Small intestine (tissue), 7 donors: Measurements from ENCODE around the gene ACADS. TPM values are rescaled to one million over a fixed set of nuclear protein-coding genes. Genes with fewer than 3 reads are reported as not detected.

Experiments
- DNase-seq, 2 donors: peaks; one replicate each; pipeline versions ENCODE4 v3.0.0 to v3.0.0-alpha.2; 2013
- FAIRE-seq: peaks from 2 replicates; lab custom pipeline; 2012; peaks lifted over from hg19 to GRCh38; lab: Jason Lieb, UNC
- H3K27ac ChIP-seq, 3 donors: one replicate each; pipeline ENCODE4 v1.5.1; 2013; ENCODE audit warnings: low read length in 2 of 3, mild to moderate bottlenecking in 2 of 3, control low read depth in 1 of 3, inconsistent platforms in 1 of 3, low read depth in 1 of 3, moderate library complexity in 1 of 3
- H3K27me3 ChIP-seq, 3 donors: one replicate each; pipeline ENCODE4 v1.6.1; 2013; ENCODE audit warnings: low read length in 3 of 3, inconsistent platforms in 1 of 3; ENCODE audit not compliant: control insufficient read depth in 3 of 3, insufficient read depth in 3 of 3
- H3K36me3 ChIP-seq, 3 donors: one replicate each; pipeline ENCODE4 v1.6.1; 2013; ENCODE audit warnings: low read length in 3 of 3, inconsistent platforms in 1 of 3, low read depth in 1 of 3, mild to moderate bottlenecking in 1 of 3, moderate library complexity in 1 of 3; ENCODE audit not compliant: control insufficient read depth in 3 of 3, insufficient read depth in 2 of 3
- H3K4me1 ChIP-seq, 3 donors: one replicate each; pipeline ENCODE4 v1.6.1; 2013; ENCODE audit warnings: low read length in 2 of 3, inconsistent platforms in 1 of 3, low read depth in 1 of 3, mild to moderate bottlenecking in 1 of 3, moderate library complexity in 1 of 3; ENCODE audit not compliant: control insufficient read depth in 3 of 3, insufficient read depth in 2 of 3
- H3K4me3 ChIP-seq, 3 donors: one replicate each; pipeline ENCODE4 v1.5.1; 2013; ENCODE audit warnings: low read length in 3 of 3, control low read depth in 1 of 3, inconsistent platforms in 1 of 3, low read depth in 1 of 3, mild to moderate bottlenecking in 1 of 3, moderate library complexity in 1 of 3
- H3K9me3 ChIP-seq, 2 donors: one replicate each; pipeline ENCODE4 v1.6.1; 2013; ENCODE audit warnings: low read depth in 1 of 2, low read length in 1 of 2; ENCODE audit not compliant: control insufficient read depth in 2 of 2, insufficient read depth in 1 of 2
- WGBS, 3 donors: extraction: QIAGEN DNeasy Blood & Tissue Kit; methylation state at CpG; one replicate each; pipeline ENCODE4 v1.1.7; 2013; 5-methylcytosine and 5-hydroxymethylcytosine counted together
- polyA plus RNA-seq, 4 donors: library from polyadenylated mRNA; stranded (reverse) in 3 of 4; unstranded in 1 of 4; fragments of 200-250 nt in 3 of 4; fragments of 120-200 nt in 1 of 4; gene quantifications; one replicate each; pipeline versions ENCODE4 v1.2.1 to v1.2.3, GENCODE V29; 2013
- donor health status: healthy with polysubstance abuse.
- donor health status: control.
- donor health status: control.
- donor health status: Bipolar disorder and iron deficiency.
- donor health status: healthy.

The ACADS gene
- polyA plus RNA-seq, 4 donors = 65.3 to 359 (median 185) TPM

- FAIRE-seq = no peak
- 48 to 78% (median 52%) methylated on average over 31 to 33 of the region's 33 CpGs for WGBS, 3 donors
- peak in 1 of 2 donors; percentile 45 for DNase-seq
- no peak overlapping the region for H3K4me3 ChIP-seq
- H3K27ac ChIP-seq = no peak overlapping the region
- no peaks in the 10 kb centered on the region for H3K9me3 ChIP-seq
- H3K27me3 ChIP-seq = no peaks in the 10 kb centered on the region
- H3K4me1 ChIP-seq = peaks cover 0 to 3% (median 0%) of the 10 kb centered on the region in 3 donors
- peaks cover 12 to 52% (median 22%) of the 10 kb centered on the region in 3 donors for H3K36me3 ChIP-seq
These were observed 16.1 kb downstream of the ACADS start for GRCh38 chr12:120741476-120742421.

DNA sequence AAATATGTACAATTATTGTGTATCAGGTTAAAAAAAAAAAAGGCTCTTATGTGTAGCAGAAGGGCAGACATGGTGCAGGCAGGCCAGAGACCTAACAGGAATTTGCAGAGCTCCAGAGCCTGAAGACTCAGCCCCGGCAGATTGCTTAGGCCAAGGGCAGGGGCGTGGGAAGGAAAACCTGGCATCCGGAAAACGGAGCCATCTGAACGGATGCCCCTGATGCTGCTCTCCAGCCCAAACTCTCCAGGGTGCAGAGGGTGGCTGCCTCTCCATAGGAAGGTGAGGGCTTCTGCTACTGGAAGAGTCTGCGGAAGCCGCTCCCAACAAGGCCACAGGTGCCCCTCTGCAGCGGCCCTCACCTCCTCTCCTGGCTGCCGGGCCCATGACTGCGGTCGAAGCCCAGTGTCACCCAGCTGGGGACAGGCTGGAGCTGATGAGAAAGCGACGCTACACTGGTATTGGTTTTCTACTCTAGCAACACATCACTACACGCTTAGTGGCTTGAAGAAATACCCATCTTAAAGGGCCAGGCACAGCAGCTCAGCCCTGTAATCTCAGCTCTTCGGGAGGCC, 19.4 kb downstream of the ACADS start:
- WGBS, 3 donors = 90 to 95% (median 92%) methylated on average over 15 of the region's 15 CpGs
- H3K27me3 ChIP-seq = no peaks in the 10 kb centered on the region
- FAIRE-seq = no peak

GRCh38 chr12:120748242-120748641, 22.6 kb downstream of the ACADS start:
- peaks cover 0 to 3% (median 0%) of the 10 kb centered on the region in 3 donors for H3K4me1 ChIP-seq
- H3K27ac ChIP-seq = peak overlapping the region in 1 of 3 donors; percentile 83
- H3K9me3 ChIP-seq = no peaks in the 10 kb centered on the region
- DNase-seq (peak; percentile 79 to 87), FAIRE-seq (no peak)
- no peaks in the 10 kb centered on the region for H3K27me3 ChIP-seq
- no peak overlapping the region for H3K4me3 ChIP-seq
- H3K36me3 ChIP-seq = peaks cover 0 to 5% (median 0%) of the 10 kb centered on the region in 3 donors
- 22 to 57% (median 43%) methylated on average over 7 of the region's 7 CpGs for WGBS, 3 donors

More for the DNA sequence above, 19.4 kb downstream of the ACADS start:
- DNase-seq = no peak
- Histone ChIP-seq H3K36me3 (peaks cover 0 to 20% (median 5%) of the 10 kb centered on the region in 3 donors), H3K27ac (no peak overlapping the region), H3K9me3 (no peaks in the 10 kb centered on the region), H3K4me1 (peaks cover 0 to 3% (median 3%) of the 10 kb centered on the region in 3 donors), H3K4me3 (no peak overlapping the region)

GRCh38 chr12:120749256-120749655, 23.6 kb downstream of the ACADS start:
- no peak overlapping the region for H3K27ac ChIP-seq
- H3K4me3 ChIP-seq = no peak overlapping the region
- peaks cover 0 to 3% (median 0%) of the 10 kb centered on the region in 3 donors for H3K4me1 ChIP-seq
- no peaks in the 10 kb centered on the region for H3K27me3 ChIP-seq
- H3K9me3 ChIP-seq = no peaks in the 10 kb centered on the region
- DNase-seq = no peak
- H3K36me3 ChIP-seq = peaks cover 0 to 5% (median 0%) of the 10 kb centered on the region in 3 donors
- WGBS, 3 donors = 79 to 88% (median 87%) methylated on average over 5 of the region's 5 CpGs
- no peak for FAIRE-seq

DNA sequence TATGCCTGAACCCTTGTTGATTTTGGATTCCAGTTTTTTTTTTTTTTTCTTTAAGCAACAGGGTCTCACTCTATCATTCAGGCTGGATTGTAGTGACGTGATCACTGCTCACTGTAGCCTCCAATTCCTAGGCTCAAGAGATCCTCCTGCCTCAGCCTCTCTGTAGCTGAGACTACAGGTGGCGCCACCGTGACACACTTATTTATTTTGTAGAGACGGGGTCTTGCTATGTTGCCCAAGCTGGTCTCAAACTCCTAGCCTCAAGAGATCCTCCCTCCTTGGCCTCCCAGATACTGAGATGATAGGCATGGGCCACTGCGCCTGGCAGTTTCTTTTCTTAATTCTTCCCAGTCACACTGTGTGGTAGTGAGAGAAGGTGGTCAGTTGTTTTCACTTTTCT, 25.2 kb downstream of the ACADS start:
- FAIRE-seq = no peak

GRCh38 chr12:120751389-120751788, 25.8 kb downstream of the ACADS start:
- Histone ChIP-seq H3K4me3 (no peak overlapping the region), H3K4me1 (peaks cover 0 to 3% (median 0%) of the 10 kb centered on the region in 3 donors), H3K27me3 (no peaks in the 10 kb centered on the region), H3K27ac (no peak overlapping the region), H3K36me3 (no peaks in the 10 kb centered on the region), H3K9me3 (peaks cover 0 to 4% of the 10 kb centered on the region in 2 donors)
- WGBS, 3 donors = 97 to 98% (median 98%) methylated on average over 9 of the region's 9 CpGs
- DNase-seq (no peak), FAIRE-seq (no peak)

More for the DNA sequence above, 25.2 kb downstream of the ACADS start:
- Histone ChIP-seq H3K27me3 (no peaks in the 10 kb centered on the region), H3K36me3 (no peaks in the 10 kb centered on the region), H3K27ac (no peak overlapping the region), H3K4me1 (peaks cover 0 to 3% (median 0%) of the 10 kb centered on the region in 3 donors), H3K4me3 (no peak overlapping the region), H3K9me3 (peaks cover 0 to 4% of the 10 kb centered on the region in 2 donors)
- no peak for DNase-seq
- WGBS, 3 donors = 95 to 98% (median 97%) methylated on average over 5 of the region's 5 CpGs

DNA sequence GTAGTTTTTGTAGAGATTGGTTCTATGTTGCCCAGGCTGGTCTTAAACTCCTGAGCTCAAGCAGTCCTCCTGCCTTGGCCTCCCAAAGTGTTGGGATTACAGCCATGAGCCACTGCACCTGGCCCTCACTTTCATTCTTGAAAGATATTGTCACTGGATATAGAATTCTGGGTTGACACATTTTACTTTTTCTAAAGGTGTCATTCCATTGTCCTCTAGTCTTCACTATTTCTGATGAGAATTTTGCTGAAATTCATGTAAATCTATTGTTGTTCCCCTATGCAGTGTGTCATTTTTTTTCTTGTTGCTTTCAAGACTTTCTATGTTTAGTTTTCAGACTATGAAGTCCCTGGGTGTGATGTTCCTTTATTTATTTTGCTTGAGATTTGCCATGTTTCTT, 29.2 kb downstream of the ACADS start:
- peaks cover 0 to 10% (median 0%) of the 10 kb centered on the region in 3 donors for H3K36me3 ChIP-seq
- FAIRE-seq (no peak), DNase-seq (no peak)
- H3K4me3 ChIP-seq = no peak overlapping the region
- H3K9me3 ChIP-seq = peaks cover 0 to 4% of the 10 kb centered on the region in 2 donors
- no peaks in the 10 kb centered on the region for H3K27me3 ChIP-seq
- no peak overlapping the region for H3K27ac ChIP-seq
- H3K4me1 ChIP-seq = no peaks in the 10 kb centered on the region

DNA sequence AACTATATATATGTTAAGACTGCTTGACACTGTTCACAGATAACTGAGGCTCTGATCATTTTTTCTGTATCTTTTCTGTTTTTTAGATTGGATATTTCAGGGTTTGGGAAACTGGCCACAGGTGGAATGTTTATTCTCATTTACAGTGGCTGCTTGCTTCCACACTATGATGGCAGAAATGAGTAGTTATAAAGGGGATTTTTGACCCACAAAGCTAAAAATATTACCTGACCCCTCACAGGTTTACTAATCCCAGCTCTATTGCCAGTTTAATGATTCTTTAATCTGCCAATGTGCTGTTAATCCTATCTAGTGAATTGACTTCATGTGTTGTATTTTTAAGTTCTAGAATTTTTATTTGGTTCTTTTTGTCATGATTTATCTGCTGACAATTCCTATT, 29.6 kb downstream of the ACADS start:
- Histone ChIP-seq H3K27ac (no peak overlapping the region), H3K4me3 (no peak overlapping the region), H3K36me3 (peaks cover 0 to 14% (median 0%) of the 10 kb centered on the region in 3 donors), H3K4me1 (no peaks in the 10 kb centered on the region), H3K9me3 (peaks cover 0 to 4% of the 10 kb centered on the region in 2 donors), H3K27me3 (no peaks in the 10 kb centered on the region)
- DNase-seq (no peak), FAIRE-seq (no peak)
